GM18951 (cell line): Measurements from ENCODE around the gene CPEB2.
"Not testable (repeated sequence)": the region's sequence is repeated elsewhere in the genome, so short reads cannot be mapped to it uniquely, and the experiment has no call there.

Experiments used
- POLR2A ChIP-seq: IDR thresholded peaks from 4 replicates; pipeline ENCODE4 v1.6.1; 2011; ENCODE audit warnings: mild to moderate bottlenecking; ENCODE audit not compliant: insufficient read length, insufficient read depth; ENCODE audit errors: extremely low read depth
- in situ Hi-C: fragments of 300-500 bp; cut with MboI; formaldehyde crosslinking; loops from one replicate; pipeline ENCODE4 v1.12.0; 2022; ENCODE audit warnings: low sequenced_read_pairs, mixed read lengths, inconsistent platforms; ENCODE audit not compliant: unreplicated experiment

Gene CPEB2

GRCh38 chr4:15042529-15043167 is 40.4 kb downstream of the CPEB2 start:
- TF ChIP-seq POLR2A, result no peak
- in situ Hi-C loops, result no loop called here

GRCh38 chr4:15043226-15043625 is 40.9 kb downstream of the CPEB2 start:
- TF ChIP-seq POLR2A, result no peak
- in situ Hi-C loops, result no loop called here

GRCh38 chr4:15043922-15044321 is 41.6 kb downstream of the CPEB2 start:
- in situ Hi-C loops, result no loop called here
- TF ChIP-seq POLR2A, result no peak

GRCh38 chr4:15054541-15054940 is 52.3 kb downstream of the CPEB2 start:
- in situ Hi-C loops, result no loop called here

GRCh38 chr4:15060213-15060612 is 57.9 kb downstream of the CPEB2 start:
- in situ Hi-C loops, result no loop called here
- TF ChIP-seq POLR2A, result no peak

More at GRCh38 chr4:15054541-15054940, 52.3 kb downstream of the CPEB2 start:
- TF ChIP-seq POLR2A, result no peak

GRCh38 chr4:15063341-15063740 is 61.1 kb downstream of the CPEB2 start:
- in situ Hi-C loops, result no loop called here

GRCh38 chr4:15065516-15065915 is 63.2 kb downstream of the CPEB2 start:
- no peak for TF ChIP-seq POLR2A
- in situ Hi-C loops, result no loop called here

More at GRCh38 chr4:15063341-15063740, 61.1 kb downstream of the CPEB2 start:
- no peak for TF ChIP-seq POLR2A

GRCh38 chr4:15066140-15066539 is 63.9 kb downstream of the CPEB2 start:
- in situ Hi-C loops, result no loop called here
- TF ChIP-seq POLR2A, result no peak

GRCh38 chr4:15068298-15068697 is 66.0 kb downstream of the CPEB2 start:
- in situ Hi-C loops, result no loop called here

GRCh38 chr4:15075875-15076274 is 73.6 kb downstream of the CPEB2 start:
- TF ChIP-seq POLR2A, result no peak
- in situ Hi-C loops, result no loop called here

More at GRCh38 chr4:15068298-15068697, 66.0 kb downstream of the CPEB2 start:
- no peak for TF ChIP-seq POLR2A

GRCh38 chr4:15077969-15078368 is 75.7 kb downstream of the CPEB2 start:
- TF ChIP-seq POLR2A, result no peak
- in situ Hi-C loops, result no loop called here

GRCh38 chr4:15078682-15079642 is 76.7 kb downstream of the CPEB2 start:
- in situ Hi-C loops, result no loop called here
- TF ChIP-seq POLR2A, result no peak

- in situ Hi-C loops, result no loop called here
- TF ChIP-seq POLR2A, result no peak
Measured at GRCh38 chr4:15084780-15085179, 82.5 kb downstream of the CPEB2 start.

- in situ Hi-C loops, result not testable (repeated sequence)
Measured at GRCh38 chr4:15085762-15086161, 83.5 kb downstream of the CPEB2 start.

- in situ Hi-C loops, result not testable (repeated sequence)
Measured at GRCh38 chr4:15086259-15086658, 84.0 kb downstream of the CPEB2 start.
